ENCODE measurements around the gene IQCM. TPM values are rescaled to one million over a fixed set of nuclear protein-coding genes. Genes with fewer than 3 reads are reported as not detected.

IQCM gene
- polyA plus RNA-seq, 3 donors = not detected

DNA sequence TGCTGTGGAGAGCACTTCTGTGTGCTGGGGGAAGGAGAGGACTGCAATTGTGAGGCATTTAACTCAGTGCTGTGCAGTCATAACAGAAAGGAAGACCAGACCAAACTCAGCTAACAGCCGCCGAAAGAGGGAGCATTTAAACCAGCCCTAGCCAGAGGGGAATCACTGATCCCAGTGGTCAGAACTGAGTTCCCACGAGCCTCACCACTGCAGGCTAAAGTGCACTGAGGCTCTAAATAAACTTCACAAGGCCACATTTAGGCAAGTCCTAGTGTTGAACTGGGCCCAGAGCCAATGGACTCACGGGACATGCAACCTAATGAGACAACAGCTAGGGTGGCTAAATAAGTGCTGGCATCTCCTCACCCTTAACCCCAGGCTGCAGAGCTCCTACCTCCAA, 20.4 kb downstream of the IQCM start:
- 86% methylated on average over 4 of the region's 4 CpGs for WGBS (ENCODE audit: insufficient coverage)
- Histone ChIP-seq H3K9me3 (replicated peaks in 1 of 2; ENCODE audit: control insufficient read depth in 1 of 2, insufficient read depth in 1 of 2, low read length in 2 of 2) (peaks cover 0 to 3% of the 10 kb centered on the region in 2 donors), H4K20me1 (ENCODE audit: insufficient read depth, low read length) (no peaks in the 10 kb centered on the region), H3K4me3 (replicated peaks in 1 of 3; ENCODE audit: low read depth in 2 of 3, low read length in 3 of 3) (no peak overlapping the region), H3K27me3 (ENCODE audit: control insufficient read depth in 2 of 2, insufficient read depth in 2 of 2, low read length in 2 of 2) (no peaks in the 10 kb centered on the region), H2AFZ (ENCODE audit: insufficient read depth, low read depth, low read length, poor library complexity, severe bottlenecking) (no peak overlapping the region), H3K4me2 (replicated peaks; ENCODE audit: extremely low read depth, low read length, poor library complexity, severe bottlenecking) (no peak overlapping the region), H3K79me2 (ENCODE audit: insufficient read depth, low read length) (no peaks in the 10 kb centered on the region), H3K9ac (ENCODE audit: insufficient read depth, low read length, poor library complexity, severe bottlenecking) (no peak overlapping the region), H3K4me1 (ENCODE audit: control insufficient read depth in 1 of 2, insufficient read depth in 2 of 2, low read length in 2 of 2) (no peaks in the 10 kb centered on the region), H3K36me3 (replicated peaks in 1 of 2; ENCODE audit: control insufficient read depth in 1 of 2, insufficient read depth in 2 of 2, low read length in 2 of 2) (no peaks in the 10 kb centered on the region), H3K27ac (ENCODE audit: low read depth in 1 of 2, low read length in 2 of 2) (no peak overlapping the region)
- H3K4me1 Mint-ChIP-seq = no peaks in the 10 kb centered on the region
- H3K9me3 Mint-ChIP-seq = peaks cover 0 to 4% (median 0%) of the 10 kb centered on the region in 7 donors
- TF ChIP-seq, protein P1, sequence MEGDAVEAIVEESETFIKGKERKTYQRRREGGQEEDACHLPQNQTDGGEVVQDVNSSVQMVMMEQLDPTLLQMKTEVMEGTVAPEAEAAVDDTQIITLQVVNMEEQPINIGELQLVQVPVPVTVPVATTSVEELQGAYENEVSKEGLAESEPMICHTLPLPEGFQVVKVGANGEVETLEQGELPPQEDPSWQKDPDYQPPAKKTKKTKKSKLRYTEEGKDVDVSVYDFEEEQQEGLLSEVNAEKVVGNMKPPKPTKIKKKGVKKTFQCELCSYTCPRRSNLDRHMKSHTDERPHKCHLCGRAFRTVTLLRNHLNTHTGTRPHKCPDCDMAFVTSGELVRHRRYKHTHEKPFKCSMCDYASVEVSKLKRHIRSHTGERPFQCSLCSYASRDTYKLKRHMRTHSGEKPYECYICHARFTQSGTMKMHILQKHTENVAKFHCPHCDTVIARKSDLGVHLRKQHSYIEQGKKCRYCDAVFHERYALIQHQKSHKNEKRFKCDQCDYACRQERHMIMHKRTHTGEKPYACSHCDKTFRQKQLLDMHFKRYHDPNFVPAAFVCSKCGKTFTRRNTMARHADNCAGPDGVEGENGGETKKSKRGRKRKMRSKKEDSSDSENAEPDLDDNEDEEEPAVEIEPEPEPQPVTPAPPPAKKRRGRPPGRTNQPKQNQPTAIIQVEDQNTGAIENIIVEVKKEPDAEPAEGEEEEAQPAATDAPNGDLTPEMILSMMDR (IDR thresholded peaks at IDR 0.05) = no peak
- no peak overlapping the region for H3K27ac Mint-ChIP-seq
- intact Hi-C loops (cut with micrococcal nuclease) = no loop called here
- H3K27me3 Mint-ChIP-seq (ENCODE audit: low read depth in 3 of 3) = peaks cover 0 to 1% (median 0%) of the 10 kb centered on the region in 3 donors
- H3K36me3 Mint-ChIP-seq = no peaks in the 10 kb centered on the region
- H3K4me3 Mint-ChIP-seq = no peak overlapping the region
- DNase-seq = no peak

GRCh38 chr4:149794352-149794751, 21.3 kb downstream of the IQCM start:
- no peak overlapping the region for H2AFZ ChIP-seq (ENCODE audit: insufficient read depth, low read depth, low read length, poor library complexity, severe bottlenecking)
- DNase-seq = no peak
- no peaks in the 10 kb centered on the region for H3K36me3 Mint-ChIP-seq
- H3K27me3 Mint-ChIP-seq (ENCODE audit: low read depth in 3 of 3) = peaks cover 0 to 1% (median 0%) of the 10 kb centered on the region in 3 donors
- H3K4me2 ChIP-seq (replicated peaks; ENCODE audit: extremely low read depth, low read length, poor library complexity, severe bottlenecking) = no peak overlapping the region
- H3K27ac Mint-ChIP-seq = no peak overlapping the region
- no peak overlapping the region for H3K4me3 Mint-ChIP-seq
- H3K27ac ChIP-seq (ENCODE audit: low read depth in 1 of 2, low read length in 2 of 2) = no peak overlapping the region
- H3K9me3 ChIP-seq (replicated peaks in 1 of 2; ENCODE audit: control insufficient read depth in 1 of 2, insufficient read depth in 1 of 2, low read length in 2 of 2) = peaks cover 0 to 3% of the 10 kb centered on the region in 2 donors
- peaks cover 0 to 4% (median 0%) of the 10 kb centered on the region in 7 donors for H3K9me3 Mint-ChIP-seq
- H3K9ac ChIP-seq (ENCODE audit: insufficient read depth, low read length, poor library complexity, severe bottlenecking) = no peak overlapping the region
- intact Hi-C loops (cut with micrococcal nuclease) = no loop called here
- no peaks in the 10 kb centered on the region for H4K20me1 ChIP-seq (ENCODE audit: insufficient read depth, low read length)
- no peaks in the 10 kb centered on the region for H3K27me3 ChIP-seq (ENCODE audit: control insufficient read depth in 2 of 2, insufficient read depth in 2 of 2, low read length in 2 of 2)
- no peaks in the 10 kb centered on the region for H3K4me1 ChIP-seq (ENCODE audit: control insufficient read depth in 1 of 2, insufficient read depth in 2 of 2, low read length in 2 of 2)
- H3K4me3 ChIP-seq (replicated peaks in 1 of 3; ENCODE audit: low read depth in 2 of 3, low read length in 3 of 3) = no peak overlapping the region
- no peaks in the 10 kb centered on the region for H3K4me1 Mint-ChIP-seq
- TF ChIP-seq, protein P1 (IDR thresholded peaks at IDR 0.05) = no peak
- no CpG with 5 or more reads among the region's 1 CpG for WGBS (ENCODE audit: insufficient coverage)
- H3K79me2 ChIP-seq (ENCODE audit: insufficient read depth, low read length) = no peaks in the 10 kb centered on the region
- H3K36me3 ChIP-seq (replicated peaks in 1 of 2; ENCODE audit: control insufficient read depth in 1 of 2, insufficient read depth in 2 of 2, low read length in 2 of 2) = no peaks in the 10 kb centered on the region

Data from CD14-positive monocyte (primary cell).